ENCODE measurements around the gene AXL. TPM values are rescaled to one million over a fixed set of nuclear protein-coding genes. Genes with fewer than 3 reads are reported as not detected.
"Not testable (repeated sequence)": the region's sequence is repeated elsewhere in the genome, so short reads cannot be mapped to it uniquely, and the experiment has no call there.

Gene AXL
- total RNA-seq, 2 donors from 2014 or later: 0.74 TPM; not detected in 1

DNA sequence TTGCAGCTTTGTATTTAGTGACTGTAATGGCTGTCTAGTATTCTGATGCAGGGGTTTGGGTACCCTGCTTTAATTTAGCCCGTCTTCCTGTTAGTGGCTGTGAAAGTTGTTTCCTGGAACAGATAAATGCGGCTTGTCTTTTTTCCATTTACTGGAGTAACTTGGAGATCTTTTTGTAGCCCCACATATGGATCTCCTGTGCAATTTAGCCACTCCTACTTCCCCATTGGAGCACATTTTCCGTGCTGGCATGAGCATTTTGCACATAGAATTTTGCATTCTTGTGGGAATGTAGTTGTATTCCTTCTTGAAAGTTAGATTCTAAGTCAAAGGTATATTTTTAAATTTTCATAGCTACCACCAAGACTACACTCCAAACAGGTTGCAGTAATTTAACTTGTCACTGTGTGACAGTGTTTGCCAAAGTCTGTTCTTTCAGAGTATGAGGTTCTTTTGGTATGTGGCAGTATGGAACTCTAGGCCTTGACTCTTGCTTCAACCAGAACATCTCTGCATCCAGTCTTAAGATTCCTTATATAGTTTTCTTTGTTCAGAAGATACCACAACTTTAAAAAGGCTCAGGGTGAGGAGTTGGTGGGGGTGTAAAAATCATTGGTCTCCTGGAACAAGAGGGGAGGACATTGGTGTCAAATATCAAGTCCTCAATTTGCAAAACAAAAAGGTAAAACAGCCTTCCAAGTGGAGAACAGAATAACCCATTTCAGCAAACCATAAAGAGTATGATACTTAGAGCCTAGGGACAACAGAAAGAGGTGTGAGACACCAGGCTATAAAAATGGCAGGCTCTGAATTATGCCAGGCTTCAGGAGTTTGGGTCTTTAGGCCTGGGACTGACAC, 69.9 kb downstream of the AXL start:
- Mint-ChIP-seq H3K27ac (peak overlapping the region in 1 of 2 donors; percentile 41), H3K9me3 (no peaks in the 10 kb centered on the region), H3K36me3 (peaks cover 8 to 24% of the 10 kb centered on the region in 2 donors)
- ATAC-seq: no peak
- DNase-seq (ENCODE audit: low spot score in 2 of 2): no peak

GRCh38 chr19:41289814-41290213, 70.8 kb downstream of the AXL start:
- Mint-ChIP-seq H3K27ac (peak overlapping the region in 1 of 2 donors; percentile 81), H3K36me3 (peaks cover 17 to 28% of the 10 kb centered on the region in 2 donors)
- not testable (repeated sequence) for H3K9me3 Mint-ChIP-seq; ATAC-seq; DNase-seq (ENCODE audit: low spot score in 2 of 2)

DNA sequence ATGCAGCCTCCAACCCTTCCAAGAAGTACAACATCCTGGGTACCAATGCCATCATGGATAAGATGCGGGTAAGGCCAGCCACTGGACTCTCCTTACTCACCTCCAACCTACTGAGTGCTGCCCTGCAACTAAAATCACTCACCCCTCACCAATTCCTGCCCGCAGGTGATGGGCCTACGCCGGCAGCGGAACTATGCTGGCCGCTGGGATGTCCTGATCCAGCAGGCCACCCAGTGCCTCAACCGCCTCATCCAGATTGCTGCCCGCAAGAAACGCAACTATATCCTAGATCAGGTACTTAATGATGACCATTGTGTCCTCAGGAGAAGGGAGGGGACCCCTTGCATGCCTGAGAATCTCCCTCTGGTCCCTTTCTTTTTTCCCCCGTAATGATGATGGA, 75.4 kb downstream of the AXL start:
- no peak for ATAC-seq
- H3K9me3 Mint-ChIP-seq: no peaks in the 10 kb centered on the region
- DNase-seq (ENCODE audit: low spot score in 2 of 2): no peak
- H3K36me3 Mint-ChIP-seq: peaks cover 41 to 49% of the 10 kb centered on the region in 2 donors
- peak overlapping the region in 1 of 2 donors; percentile 70 for H3K27ac Mint-ChIP-seq

DNA sequence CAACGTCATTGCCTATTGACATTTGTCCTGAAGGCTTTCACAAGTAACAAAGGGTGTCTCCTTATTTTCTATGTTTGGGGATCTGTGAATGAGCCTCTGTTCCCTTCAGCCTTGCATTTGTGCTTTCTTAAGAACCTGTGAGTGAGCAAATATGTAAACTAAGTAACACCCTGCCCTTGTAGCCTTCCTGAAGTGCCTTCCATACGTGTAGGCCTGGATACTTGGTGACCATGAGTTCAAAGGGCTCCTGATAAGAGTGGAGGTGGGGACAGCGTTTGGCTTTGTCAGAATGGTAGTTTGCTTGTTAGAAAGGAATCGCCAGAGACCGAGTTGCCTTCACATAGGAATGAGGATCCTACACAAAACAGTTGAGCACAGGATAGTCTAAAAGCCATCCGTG, 76.5 kb downstream of the AXL start:
- Mint-ChIP-seq H3K27ac (peak overlapping the region; percentile 16 to 85), H3K36me3 (peaks cover 50 to 60% of the 10 kb centered on the region in 2 donors), H3K9me3 (no peaks in the 10 kb centered on the region)
- ATAC-seq (no peak), DNase-seq (ENCODE audit: low spot score in 2 of 2) (no peak)

DNA sequence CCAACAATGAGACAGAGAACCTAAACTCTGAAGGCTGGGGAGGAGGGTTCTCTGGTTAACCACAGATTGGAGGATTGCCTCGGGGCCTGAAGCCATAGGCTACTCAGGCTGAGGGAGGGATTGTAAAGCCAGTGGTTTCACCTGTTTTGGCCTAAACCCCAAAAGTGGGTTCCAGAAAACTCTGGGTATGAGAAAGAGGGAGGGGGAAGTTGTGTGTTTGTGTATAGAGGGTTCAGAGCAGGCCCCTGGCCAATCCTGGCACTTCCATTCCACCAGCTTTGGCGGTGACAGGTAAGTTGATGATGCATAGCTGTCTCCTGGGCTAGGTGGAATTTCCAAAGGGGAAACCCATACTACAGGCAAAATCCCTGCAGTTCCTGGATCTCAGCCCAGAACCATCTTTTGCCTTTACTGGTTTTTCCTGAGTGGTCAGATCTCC, 77.4 kb downstream of the AXL start:
- peak overlapping the region; percentile 85 to 95 for H3K27ac Mint-ChIP-seq
- peaks cover 59 to 66% of the 10 kb centered on the region in 2 donors for H3K36me3 Mint-ChIP-seq
- H3K9me3 Mint-ChIP-seq: no peaks in the 10 kb centered on the region
- DNase-seq (ENCODE audit: low spot score in 2 of 2) (no peak), ATAC-seq (peak in 1 of 2 donors; percentile 54)

GRCh38 chr19:41297628-41298347, 78.8 kb downstream of the AXL start:
- DNase-seq (ENCODE audit: low spot score in 2 of 2) (no peak), ATAC-seq (peak in 1 of 2 donors; percentile 17)
- Mint-ChIP-seq H3K9me3 (no peaks in the 10 kb centered on the region), H3K36me3 (peaks cover 63 to 64% of the 10 kb centered on the region in 2 donors), H3K27ac (peak overlapping the region; percentile 85 to 95)

DNA sequence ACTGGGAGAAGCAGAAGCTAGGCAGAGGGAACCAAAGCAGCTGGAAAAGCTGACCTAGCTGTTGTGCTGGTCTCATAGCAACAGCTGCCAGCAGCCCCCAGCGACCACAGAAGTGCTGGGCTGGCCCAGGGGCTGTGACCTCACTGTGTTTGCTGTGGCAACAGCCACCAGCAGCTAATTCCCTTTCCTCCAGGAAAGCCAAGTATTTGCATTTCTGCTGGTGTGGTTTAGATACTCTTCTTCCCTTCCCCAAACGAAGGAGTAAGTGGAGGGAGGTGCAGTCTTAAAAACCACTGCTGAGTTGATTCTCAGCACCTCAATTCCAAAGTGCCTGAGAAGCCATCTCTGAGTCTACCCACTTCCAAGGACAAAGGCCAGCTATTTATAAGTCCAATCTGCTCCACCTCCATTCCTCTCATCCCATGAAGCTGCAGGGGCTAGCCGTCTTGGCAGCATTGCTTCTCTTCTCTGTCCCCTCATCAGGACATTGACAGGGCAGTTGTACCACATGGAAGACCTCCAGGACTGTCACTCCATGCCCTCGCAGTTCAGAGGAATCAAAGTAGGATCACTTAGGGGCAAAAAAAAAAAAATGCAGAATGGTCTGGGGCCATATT, 79.4 kb downstream of the AXL start:
- peak in 1 of 2 donors; percentile 35 for ATAC-seq
- peak overlapping the region; percentile 85 to 95 for H3K27ac Mint-ChIP-seq
- H3K36me3 Mint-ChIP-seq: peaks cover 64 to 66% of the 10 kb centered on the region in 2 donors
- H3K9me3 Mint-ChIP-seq: no peaks in the 10 kb centered on the region
- no peak for DNase-seq (ENCODE audit: low spot score in 2 of 2)

DNA sequence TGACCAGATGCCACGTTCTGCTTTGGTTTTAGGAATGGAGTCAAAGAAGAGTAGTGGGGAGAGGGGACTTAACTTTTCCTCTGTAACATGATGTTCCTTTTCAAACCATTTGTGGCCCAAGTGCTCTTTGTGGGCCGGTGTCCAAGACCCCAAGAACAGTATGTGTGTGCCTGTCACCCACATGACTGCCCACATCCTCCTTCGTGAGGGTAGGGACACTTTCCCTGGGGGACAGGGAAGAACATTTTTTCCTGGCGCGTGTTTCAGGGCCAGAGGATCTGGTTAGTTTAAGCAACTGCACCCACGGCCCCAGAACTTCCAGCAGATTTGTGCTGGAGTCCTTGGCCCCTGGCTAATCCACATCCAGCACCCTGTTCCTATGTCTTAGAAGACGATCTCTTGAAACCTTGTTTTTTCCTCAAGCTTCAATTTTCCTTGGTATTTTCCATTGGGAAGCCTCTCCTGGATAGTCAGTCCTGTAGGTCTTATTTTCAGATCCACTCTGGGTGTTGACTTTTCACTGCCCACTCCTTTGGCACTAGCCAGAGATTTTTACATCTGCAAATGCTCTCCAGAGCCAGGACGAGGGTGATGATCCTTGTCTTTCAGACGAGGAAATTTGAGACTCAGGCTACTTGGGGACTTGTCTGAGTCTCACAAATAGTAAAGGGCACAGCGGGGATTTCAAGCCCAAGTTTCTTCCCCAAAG, 80.2 kb downstream of the AXL start:
- no peak for ATAC-seq
- Mint-ChIP-seq H3K36me3 (peaks cover 63 to 66% of the 10 kb centered on the region in 2 donors), H3K27ac (peak overlapping the region in 1 of 2 donors; percentile 85), H3K9me3 (no peaks in the 10 kb centered on the region)
- no peak for DNase-seq (ENCODE audit: low spot score in 2 of 2)

- Mint-ChIP-seq H3K36me3 (peaks cover 62 to 64% of the 10 kb centered on the region in 2 donors), H3K9me3 (no peaks in the 10 kb centered on the region), H3K27ac (peak overlapping the region in 1 of 2 donors; percentile 85)
- ATAC-seq: no peak
- DNase-seq (ENCODE audit: low spot score in 2 of 2): no peak
These were observed 80.7 kb downstream of the AXL start for GRCh38 chr19:41299755-41300089.

GRCh38 chr19:41300555-41300954, 81.5 kb downstream of the AXL start:
- Mint-ChIP-seq H3K36me3 (peaks cover 60 to 63% of the 10 kb centered on the region in 2 donors), H3K9me3 (no peaks in the 10 kb centered on the region), H3K27ac (peak overlapping the region; percentile 48 to 85)
- ATAC-seq (no peak), DNase-seq (ENCODE audit: low spot score in 2 of 2) (no peak)

GRCh38 chr19:41302624-41303351, 83.8 kb downstream of the AXL start:
- Mint-ChIP-seq H3K9me3 (no peaks in the 10 kb centered on the region), H3K27ac (peak overlapping the region; percentile 85 to 95), H3K36me3 (peaks cover 48 to 63% of the 10 kb centered on the region in 2 donors)
- ATAC-seq (peak; percentile 72 to 85), DNase-seq (ENCODE audit: low spot score in 2 of 2) (peak; percentile 71 to 80)

DNA sequence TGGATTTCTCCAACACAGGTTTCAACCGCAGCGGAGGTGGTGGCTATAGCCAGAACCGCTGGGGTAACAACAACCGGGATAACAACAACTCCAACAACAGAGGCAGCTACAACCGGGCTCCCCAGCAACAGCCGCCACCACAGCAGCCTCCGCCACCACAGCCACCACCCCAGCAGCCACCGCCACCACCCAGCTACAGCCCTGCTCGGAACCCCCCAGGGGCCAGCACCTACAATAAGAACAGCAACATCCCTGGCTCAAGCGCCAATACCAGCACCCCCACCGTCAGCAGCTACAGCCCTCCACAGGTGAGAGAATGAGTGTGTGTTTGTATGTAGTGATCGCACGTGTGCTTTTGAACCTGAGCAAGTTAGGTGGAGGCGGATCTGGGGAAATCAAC, 84.9 kb downstream of the AXL start:
- ATAC-seq (no peak), DNase-seq (ENCODE audit: low spot score in 2 of 2) (no peak)
- H3K36me3 Mint-ChIP-seq: peaks cover 46 to 63% of the 10 kb centered on the region in 2 donors
- peak overlapping the region; percentile 85 to 95 for H3K27ac Mint-ChIP-seq
- H3K9me3 Mint-ChIP-seq: no peaks in the 10 kb centered on the region

- no peak for ATAC-seq
- Mint-ChIP-seq H3K27ac (peak overlapping the region; percentile 85 to 89), H3K9me3 (no peaks in the 10 kb centered on the region), H3K36me3 (peaks cover 42 to 60% of the 10 kb centered on the region in 2 donors)
- no peak for DNase-seq (ENCODE audit: low spot score in 2 of 2)
These were observed 85.9 kb downstream of the AXL start for GRCh38 chr19:41304706-41305483.

DNA sequence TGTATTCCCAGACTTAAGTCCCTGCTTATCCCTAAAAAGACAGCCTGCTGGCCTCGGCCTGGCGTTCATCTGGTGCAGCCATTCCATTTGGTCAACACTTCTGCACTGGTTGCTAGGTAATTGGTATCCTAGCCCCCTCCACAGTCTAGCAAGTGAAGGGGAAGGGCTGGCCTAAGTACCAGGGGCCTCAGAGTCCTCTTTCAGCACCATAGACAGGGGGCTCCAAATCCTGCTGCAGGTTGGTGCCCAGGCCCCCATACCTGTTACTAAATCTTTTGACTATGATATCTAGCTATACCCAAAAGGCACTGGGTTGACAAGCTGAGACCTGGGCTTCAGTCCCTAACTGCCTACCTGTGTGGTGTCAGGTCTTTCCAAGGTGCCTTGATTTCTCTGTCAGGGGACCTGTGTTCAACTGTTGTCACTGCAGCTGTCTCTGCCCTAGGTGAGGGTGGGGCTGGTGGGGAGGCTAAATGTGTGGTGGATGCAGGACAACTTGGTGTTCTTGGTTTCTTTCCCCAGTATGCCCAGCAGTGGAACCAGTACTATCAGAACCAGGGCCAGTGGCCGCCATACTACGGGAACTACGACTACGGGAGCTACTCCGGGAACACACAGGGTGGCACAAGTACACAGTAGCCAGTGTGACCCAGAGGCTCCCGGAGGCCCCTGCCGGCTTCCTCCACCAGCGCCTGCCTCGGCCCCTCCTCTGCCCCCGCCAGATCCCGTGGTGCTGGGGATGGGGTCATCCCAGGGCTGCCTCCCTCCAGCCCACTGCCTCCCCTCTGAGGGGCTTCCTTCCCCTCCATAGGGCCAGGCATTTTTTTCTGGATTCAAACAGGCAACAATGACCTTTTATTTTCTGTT, 87.1 kb downstream of the AXL start:
- H3K27ac Mint-ChIP-seq: peak overlapping the region; percentile 97 to 99
- ATAC-seq (no peak), DNase-seq (ENCODE audit: low spot score in 2 of 2) (no peak)
- no peaks in the 10 kb centered on the region for H3K9me3 Mint-ChIP-seq
- H3K36me3 Mint-ChIP-seq: peaks cover 43 to 58% of the 10 kb centered on the region in 2 donors

Data from activated naive CD4-positive, alpha-beta T cell treated with anti-CD3 and anti-CD28 coated beads, Interleukin-2, amount 50 U/mL, for 72 hours (primary cell).